Central memory CD4-positive, alpha-beta T cell (primary cell): ENCODE measurements around the gene MARK1.
"Not testable (repeated sequence)": the region's sequence is repeated elsewhere in the genome, so short reads cannot be mapped to it uniquely, and the experiment has no call there.

Experiments
- DNase-seq: peaks from one replicate; pipeline ENCODE4 v3.0.0; 2022

The MARK1 gene

DNA sequence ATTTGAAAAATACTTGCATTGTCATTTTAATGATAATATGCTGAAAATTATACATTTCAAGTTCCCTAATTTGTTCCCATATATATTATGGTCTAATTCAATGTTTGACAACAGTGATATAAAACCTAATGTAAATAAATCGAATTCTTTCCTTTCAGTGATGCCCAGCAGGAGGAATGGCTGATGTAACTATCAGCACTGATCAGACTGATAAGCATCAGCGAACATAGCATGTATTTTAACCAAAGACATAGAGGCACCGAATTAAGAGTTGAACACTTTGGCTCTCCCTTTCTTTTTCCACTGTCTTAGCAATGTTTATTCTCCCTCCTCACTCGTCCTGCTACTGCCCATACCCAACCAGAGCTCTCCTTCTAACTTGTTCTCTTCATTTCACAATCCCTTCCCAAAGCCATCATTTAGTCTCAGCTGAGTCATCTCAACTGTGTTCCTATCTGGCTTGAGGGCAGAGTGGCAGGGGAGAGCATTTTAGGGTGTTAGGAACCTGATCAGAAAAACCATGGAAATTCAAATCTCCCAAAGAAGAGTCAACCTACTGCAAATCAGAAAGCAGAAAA lies 103.4 kb downstream of the MARK1 start:
- DNase-seq: no peak

DNA sequence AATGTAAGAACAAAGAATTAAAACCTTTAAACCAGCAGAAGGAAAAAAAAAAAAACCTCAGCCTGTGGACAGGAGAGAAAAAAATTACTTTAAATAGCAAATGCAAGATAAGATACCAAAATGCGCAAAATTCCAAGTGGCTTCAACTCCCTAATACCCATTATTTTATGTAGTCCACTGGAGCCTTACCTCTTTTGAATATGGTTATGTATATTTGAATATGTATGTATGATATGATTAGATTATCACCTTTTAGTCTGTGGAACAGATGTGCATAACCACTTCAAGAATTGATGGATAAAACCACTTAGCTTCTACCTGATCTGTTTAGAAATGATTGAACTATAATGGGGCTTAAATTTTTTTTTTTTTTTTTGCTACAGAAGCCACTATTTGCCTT lies 109.8 kb downstream of the MARK1 start:
- DNase-seq: no peak

DNA sequence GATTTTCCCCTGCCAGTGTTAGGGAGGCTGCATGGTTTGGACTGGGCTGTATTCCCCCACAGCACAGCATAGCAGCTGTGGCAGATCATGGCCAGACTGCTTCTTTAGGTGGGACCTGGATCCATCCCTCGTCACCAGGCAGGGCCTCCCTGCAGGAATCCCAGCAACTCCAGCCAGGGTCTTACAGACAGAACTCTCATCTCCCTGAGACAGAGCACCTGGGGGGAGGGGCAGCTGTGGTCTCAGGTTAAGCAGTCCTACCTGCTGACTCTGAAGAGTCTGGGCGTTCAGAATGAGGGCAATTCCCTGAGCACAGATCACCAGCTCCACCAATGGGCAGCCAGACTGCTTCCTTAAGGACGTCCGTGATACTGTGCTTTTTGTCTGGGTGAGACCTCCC lies 114.3 kb downstream of the MARK1 start:
- no peak for DNase-seq

DNA sequence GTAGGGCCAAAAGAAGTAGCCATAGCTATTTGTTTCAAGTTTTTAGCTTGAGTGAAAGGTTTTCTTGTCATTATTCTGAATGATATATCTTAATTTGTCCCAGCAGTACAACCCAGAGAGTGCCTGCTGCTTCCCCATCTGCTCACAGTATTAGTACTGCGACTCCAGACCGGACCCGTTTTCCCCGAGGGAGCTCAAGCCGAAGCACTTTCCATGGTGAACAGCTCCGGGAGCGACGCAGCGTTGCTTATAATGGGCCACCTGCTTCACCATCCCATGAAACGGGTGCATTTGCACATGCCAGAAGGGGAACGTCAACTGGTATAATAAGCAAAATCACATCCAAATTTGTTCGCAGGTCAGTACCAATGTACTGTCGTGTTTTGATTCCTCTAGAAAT lies 125.1 kb downstream of the MARK1 start:
- DNase-seq: no peak

DNA sequence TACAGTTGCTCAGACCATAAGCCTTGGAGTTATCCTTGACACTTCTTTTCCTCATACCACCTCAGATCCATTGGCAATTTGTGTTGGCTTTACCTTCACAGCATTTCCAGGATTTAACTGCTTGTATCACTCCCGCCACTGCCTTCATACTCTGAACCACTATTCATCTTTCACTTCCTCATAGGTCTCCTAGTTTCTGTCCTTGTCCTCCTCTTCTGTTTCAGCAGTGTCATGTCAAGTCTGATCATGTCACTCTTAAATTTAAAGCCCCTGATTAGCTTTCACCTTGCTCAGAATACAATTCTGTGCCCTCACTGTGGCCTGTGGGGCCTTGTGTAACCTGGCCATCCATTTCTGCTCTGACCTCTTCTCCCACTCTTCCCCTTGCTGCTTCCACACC lies 127.6 kb downstream of the MARK1 start:
- no peak for DNase-seq

DNA sequence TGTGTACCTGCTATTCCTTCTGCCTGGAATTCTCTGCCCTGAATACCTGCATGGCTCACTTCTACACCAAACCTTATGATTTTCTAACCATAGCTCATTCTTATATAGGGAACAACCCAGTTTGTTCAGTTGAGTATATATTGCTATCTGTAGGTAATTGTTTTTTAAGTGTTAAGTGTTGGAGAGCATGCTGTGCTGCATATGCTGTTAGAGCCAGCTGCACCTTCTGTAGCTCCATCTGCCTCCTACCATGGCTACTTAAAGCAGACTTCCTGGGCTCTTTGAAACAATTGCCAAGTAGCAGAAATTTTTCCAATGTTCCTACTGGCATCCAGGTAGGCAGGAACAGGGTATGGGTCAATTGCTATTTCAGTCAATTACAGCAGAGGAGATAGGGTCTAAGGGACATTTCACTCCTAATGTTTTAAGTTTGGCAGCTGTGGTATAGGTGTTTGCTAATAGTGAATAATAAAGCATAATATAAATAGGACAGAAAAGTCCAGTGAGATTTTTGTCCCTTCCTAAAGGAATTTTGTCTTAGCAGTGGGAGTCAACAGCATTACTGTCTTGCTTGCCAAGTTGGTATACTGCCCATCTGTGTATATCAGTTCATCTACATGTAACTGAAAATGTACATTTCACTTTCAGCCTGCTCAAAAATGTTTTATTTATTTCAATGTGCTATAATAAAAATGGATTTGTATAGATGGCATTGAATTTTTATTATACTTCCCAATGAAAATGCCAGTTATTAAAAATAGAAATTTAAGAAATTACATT lies 128.2 kb downstream of the MARK1 start:
- no peak for DNase-seq

DNA sequence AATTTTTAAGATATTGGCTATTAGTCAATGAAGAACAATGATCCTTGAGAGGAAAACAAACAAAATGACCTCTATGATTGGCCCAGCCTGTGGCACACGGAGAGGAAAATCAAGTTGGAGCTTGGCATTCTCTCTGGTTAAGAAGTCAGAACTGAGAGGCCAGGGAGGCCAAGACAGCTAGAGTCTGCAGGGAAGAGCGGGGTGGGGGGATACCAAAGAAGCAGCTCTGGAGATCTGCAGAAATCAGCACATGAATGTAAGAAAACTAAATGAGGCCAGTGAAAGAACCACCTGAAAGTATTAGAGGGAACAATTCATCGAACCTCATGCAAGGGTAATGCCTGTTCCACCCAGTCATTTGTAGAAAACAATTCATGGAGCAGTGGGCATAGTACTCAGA lies 138.4 kb downstream of the MARK1 start:
- DNase-seq: no peak

DNA sequence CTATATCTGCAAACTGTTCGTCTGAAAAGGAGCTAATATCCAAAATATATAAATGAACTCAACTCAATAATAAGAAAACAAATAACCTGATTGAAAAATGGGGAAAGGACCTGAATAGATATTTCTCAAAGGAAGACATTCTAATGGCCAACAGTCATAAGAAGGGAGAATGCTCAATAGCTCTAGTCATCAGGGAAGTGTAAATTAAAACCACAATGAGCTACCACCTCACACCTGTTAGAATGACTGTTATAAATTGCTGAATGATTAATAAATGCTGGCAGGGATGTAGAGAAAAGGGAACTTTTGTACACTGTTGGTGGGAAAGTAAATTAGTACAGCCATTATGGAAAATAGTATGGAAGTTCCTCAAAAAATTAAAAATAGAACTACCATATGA lies 141.1 kb downstream of the MARK1 start:
- DNase-seq: no peak

DNA sequence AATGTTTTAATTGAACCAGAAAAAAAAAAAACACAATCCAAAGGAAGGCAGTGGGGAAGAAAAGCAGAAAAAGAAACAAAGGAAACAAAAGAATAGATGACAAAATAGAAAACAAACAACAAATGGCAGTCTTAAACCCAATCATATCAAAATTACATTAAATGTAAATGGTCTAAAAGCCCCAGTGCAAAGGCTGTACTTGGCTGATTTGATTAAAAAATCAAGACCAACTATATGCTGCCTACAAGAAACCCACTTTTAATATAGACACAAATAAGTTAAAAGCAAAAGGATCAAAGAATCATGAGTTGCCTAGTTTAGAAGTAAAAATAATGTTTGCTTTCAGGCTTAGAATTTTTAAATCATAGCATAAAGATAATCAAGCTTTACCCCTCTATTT lies 142.4 kb downstream of the MARK1 start:
- no peak for DNase-seq

DNA sequence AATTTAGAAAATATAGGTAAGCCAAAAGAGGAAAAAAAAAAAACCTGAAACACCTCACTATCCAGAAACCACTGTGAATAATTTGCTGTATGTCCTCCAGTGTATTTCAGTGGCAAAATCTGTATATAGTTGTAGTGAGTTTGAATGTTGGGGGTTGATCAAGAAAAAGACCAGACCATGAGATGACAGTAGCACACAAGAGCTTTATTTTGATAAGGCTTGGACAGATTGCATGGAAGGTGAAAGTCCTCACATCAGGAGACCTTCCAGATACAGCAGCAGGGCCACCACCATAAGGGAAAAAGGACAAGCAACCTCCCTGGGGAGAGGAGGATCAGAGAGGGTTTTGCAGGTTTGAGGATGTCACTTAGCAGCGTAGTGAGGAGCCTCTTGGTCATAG lies 146.0 kb downstream of the MARK1 start:
- DNase-seq: no peak

DNA sequence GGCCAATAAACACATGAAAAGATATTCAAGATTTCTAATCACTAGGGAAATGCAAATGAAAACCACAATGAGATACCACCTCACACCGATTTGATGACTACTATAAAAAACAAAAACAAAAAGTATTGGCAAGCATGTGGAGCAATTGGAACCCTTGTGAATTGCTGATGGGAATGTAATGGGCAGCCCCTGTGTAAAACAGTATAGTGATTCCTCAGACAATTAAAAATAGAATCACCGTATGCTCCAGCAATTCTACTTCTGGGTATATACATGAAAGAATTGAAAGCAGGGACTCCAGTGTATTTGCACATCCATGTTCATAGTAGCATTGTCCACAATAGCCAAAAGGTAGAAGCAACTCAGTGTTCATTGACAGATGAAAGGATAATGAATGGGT lies 149.3 kb downstream of the MARK1 start:
- no peak for DNase-seq

DNA sequence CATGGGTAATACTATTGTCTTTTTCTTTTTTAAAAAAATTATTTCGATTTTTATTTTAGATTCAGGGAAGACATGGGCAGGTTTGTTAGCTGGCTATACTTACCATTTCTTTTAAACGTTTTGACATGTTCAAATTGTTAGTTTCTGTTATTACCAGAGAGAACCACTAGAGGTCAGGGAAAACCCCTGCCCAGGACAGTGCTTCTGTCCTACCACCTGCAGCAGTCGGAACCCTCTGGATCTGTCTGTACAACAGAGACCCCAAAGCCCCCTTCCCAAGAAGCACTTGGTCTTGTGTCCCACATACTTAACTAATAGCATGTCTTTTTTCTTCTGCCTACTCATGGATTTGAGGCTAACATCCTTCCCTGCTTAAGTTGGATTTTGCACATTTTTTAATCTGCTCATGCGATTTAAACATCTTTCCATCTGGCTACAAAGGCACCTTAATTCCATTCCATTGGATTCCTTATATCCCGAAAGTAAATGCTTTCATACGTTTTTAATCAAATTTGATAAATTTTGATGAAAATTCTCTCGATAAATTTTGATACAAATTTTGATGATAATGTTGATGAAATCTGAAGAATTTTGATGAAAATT lies 152.2 kb downstream of the MARK1 start:
- DNase-seq: peak; percentile 26

DNA sequence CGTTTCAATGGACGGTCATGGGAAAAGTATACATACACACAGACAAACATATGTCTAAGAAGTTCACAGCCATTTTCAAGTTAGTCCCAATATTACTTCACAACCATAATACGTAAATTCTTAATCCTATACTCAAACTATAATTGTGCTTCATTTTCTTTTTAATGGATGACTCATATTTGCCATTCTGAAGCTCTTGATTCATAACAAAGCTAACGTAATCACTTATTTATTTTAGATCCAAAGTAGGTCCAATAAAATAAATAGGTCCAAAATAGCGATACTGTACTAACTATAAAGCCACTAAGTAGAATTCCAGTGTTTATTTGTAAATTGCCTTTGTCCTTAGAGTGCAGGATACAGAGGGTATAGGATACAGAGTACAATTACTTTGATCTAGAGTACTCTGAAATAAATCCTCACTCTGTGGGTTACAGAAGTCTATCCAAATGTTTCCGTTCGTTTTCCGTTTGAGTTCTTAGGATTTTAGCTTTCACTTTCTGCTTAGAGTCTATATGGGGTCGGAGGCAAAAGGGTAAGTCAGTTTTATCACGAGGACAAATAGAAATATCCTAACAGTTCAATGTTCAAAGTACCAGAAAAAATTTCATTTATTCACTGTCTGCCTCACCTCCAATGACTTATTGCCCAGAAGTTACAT lies 153.4 kb downstream of the MARK1 start:
- no peak for DNase-seq

DNA sequence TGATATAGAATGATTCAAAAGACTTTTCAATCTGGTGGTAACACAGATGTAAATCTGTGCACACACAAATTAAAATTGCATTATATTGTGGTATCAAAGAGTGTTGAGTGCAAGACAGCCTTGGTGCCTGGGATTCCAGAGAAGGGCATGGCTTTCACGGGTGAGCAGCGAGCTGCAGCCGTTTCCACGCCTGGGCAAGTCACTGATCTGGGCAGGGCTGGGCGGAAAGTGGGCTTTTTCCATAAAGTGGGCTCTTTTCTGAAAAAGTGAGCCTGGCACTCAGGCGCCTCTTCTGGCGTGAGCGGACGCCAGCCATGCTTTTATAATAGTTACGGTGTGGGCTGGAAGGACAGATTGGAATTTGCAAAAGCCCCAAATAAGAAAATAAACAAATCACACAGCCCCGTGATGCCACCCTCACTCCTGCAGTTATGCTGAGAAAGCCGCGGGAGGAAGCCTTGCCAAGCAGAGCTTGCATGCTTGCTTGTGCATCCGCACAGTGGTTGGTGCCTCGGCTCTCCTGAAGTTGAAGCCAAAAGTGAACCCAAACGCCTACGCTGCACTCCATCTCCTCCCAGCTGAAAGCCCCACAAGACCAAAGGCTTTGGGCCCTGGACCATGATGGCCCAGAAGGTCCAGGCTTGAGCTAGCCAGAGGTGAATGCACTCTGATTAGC lies 155.1 kb downstream of the MARK1 start:
- DNase-seq: no peak

DNA sequence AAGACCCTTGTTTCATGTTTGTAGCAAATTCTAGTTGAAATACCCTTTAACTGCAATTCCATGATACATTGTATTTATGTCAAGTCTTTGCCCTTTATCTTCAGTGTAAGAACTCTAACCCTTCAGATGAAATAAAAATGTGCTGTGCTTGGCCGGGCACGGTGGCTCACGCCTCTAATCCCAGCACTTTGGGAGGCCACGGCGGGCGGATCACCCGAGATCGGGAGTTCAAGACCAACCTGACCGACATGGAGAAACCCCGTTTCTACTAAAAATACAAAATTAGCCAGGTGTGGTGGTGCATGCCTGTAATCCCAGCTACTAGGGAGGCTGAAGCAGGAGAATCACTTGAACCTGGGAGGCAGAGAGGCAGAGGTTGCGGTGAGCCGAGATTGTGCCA lies 155.8 kb downstream of the MARK1 start:
- DNase-seq: not testable (repeated sequence)

DNA sequence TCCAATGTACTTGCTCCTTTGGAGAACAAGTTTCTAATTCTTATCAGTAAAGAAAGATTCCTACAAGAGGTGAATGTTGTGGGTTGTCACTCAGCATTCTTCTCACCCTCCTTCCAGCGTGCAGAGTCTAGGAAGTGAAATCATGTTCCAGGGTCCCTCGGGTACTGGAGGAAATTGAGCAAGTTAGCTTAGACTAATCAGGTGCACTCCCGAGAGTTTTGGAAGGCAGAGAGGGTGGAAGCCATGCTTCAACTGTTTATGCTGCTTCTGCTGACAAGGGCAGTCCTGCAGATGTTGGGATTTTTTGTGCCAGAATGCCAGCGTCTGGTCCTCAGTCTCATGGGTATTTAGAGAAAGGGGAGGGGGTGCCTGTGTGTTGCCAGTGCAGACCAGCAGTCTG lies 157.0 kb downstream of the MARK1 start:
- DNase-seq: no peak

DNA sequence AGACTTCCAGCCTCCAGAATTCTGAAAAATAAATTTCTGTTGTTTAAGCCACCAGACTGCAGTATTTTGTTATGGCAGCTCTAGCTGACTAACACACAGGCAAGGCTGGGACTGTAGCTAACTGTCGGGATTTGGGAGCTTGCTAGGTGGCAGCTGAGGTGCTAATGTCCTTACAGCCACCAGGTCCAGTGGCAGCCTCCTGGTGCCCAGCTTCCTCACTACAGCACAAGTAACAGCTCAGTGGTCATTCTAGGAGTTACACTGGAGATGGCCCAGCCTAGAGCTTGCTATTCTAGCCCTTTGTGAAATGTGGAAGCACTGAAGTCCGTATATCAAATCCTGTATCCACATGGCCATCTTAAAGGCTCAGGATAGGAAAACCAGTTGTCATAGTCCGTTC lies 157.9 kb downstream of the MARK1 start:
- DNase-seq: no peak

DNA sequence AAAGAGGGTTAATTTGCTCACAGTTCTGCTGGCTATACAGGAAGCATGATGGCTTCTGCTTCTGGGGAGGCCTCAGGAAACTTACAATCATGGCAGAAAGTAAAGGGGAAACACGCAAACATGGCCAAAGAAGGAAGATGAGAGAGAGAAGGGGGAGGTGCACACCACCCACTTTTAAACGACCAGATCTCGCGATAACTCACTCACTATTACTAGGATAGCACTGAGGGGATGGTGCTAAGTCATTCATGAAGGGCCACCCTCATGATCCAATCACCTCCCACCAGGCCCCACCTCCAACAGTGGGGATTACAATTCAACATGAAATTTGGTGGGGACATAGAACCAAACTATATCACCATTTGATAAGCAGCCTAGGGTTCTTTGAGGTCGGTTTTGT lies 159.9 kb downstream of the MARK1 start:
- DNase-seq: no peak

DNA sequence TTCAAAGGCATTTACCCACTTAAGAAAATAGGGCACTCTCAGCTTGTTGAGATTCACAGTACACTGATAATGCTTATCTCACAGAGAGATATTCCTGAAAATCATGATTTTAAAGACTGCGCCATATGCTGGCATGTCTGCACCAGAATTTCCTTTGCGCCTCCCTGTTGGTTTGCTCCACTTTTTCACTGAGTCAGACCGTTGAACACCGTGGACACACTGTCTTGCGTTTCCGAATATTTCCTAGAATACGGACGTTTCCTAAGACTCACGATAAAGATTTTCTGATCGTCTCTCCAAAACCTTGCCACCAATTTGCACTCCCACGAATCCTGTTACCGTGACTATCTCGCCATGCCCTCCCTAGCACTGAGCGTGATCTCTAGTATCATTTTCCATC lies 161.7 kb downstream of the MARK1 start:
- DNase-seq: no peak

DNA sequence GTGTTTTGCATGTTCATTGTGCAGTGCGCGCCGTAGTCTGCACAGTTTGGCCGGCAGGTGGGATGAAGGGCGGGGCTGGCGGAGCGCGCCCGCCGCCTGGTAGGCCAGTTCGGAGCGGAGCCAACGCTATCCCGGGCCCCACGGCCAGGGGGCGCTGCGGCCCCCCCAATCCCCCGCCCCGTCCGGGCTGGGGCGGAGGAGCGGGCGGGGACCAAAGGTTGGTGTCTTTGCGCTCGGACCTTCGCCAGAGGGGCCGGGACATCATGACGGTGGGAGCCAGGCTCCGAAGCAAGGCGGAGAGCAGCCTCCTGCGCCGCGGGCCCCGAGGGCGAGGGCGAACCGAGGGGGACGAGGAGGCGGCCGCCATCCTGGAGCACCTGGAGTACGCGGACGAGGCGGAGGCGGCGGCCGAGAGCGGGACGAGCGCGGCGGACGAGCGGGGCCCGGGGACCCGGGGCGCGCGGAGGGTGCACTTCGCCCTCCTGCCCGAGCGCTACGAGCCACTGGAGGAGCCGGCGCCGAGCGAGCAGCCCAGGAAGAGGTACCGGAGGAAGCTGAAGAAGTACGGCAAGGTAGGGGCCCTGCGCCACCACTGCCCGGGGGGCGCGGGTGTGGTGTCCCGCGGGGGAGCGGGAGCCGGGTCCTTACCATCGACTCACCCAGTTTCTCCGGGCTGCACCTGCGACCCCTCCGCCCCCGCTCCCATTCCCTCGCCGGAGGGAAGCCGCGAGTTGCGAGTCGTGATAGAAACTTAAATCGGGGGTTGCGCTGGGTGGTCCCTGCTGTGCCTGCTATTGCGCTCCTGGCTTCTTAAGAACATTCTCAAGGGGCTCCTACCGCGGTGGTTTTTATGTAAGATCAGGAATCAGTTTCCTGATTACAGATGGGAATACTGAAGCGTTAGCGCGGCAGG lies 162.5 kb downstream of the MARK1 start, which contains the start of gene C1orf115:
C1orf115 (plus strand) TSS at position 224 of the 913 bp plus-strand sequence; CDS start at position 264, 40 bp downstream.
- DNase-seq: peak; percentile 72

DNA sequence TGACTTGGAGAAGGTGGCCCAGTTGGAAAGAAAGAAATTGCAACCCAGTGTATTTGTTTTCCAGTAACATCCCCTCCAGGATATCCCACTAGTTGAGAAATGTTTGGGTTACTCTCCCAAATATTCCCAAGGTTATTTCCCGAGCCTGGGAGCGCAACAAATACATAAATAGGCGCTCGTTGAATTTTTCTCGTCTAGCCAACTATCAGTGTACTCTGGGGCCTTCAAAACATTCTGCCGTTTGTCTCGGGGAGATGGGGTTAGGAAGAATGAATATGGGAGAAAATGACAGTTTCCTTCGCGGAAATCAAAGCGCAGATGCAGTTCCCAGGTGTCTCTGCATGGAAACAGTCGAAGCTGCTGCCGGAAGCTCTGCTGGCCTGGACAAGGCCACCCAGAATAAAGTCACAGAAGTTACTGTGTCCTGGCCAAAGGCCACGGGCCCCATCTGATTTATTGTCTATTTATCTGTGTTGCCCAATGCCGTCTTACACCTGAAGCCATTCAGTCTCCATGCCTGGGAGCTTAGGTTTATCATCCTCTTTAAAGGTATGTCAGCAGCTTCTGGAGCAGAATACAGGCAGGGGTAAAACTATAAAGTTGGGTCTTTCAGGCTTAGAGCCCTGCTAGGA lies 163.2 kb downstream of the MARK1 start:
- DNase-seq: no peak
